ENCODE data around the gene SLC15A4. TPM values are rescaled to one million over a fixed set of nuclear protein-coding genes. Genes with fewer than 3 reads are reported as not detected.

Gene SLC15A4
- total RNA-seq, 1 donor from 2014 or later: 29.3 TPM

GRCh38 chr12:128784030-128784760 lies 39.6 kb downstream of the SLC15A4 start:
- Mint-ChIP-seq H3K36me3 (ENCODE audit: unreplicated experiment) (no peaks in the 10 kb centered on the region), H3K4me1 (ENCODE audit: unreplicated experiment) (peaks cover 2% of the 10 kb centered on the region), H3K27ac (ENCODE audit: unreplicated experiment) (no peak overlapping the region), H3K9me3 (ENCODE audit: unreplicated experiment) (no peaks in the 10 kb centered on the region), H3K27me3 (ENCODE audit: unreplicated experiment) (no peaks in the 10 kb centered on the region), H3K4me3 (ENCODE audit: unreplicated experiment) (no peak overlapping the region)
- no peak for DNase-seq (ENCODE audit: extremely low spot score, unreplicated experiment)
- no peak for TF ChIP-seq CTCF (IDR thresholded peaks at IDR 0.05)

- no peaks in the 10 kb centered on the region for H3K9me3 Mint-ChIP-seq (ENCODE audit: unreplicated experiment)
- no peak for TF ChIP-seq CTCF (IDR thresholded peaks at IDR 0.05)
- DNase-seq (ENCODE audit: extremely low spot score, unreplicated experiment): no peak
- H3K36me3 Mint-ChIP-seq (ENCODE audit: unreplicated experiment): no peaks in the 10 kb centered on the region
- no peak overlapping the region for H3K4me3 Mint-ChIP-seq (ENCODE audit: unreplicated experiment)
- H3K27ac Mint-ChIP-seq (ENCODE audit: unreplicated experiment): no peak overlapping the region
- peaks cover 2% of the 10 kb centered on the region for H3K4me1 Mint-ChIP-seq (ENCODE audit: unreplicated experiment)
- no peaks in the 10 kb centered on the region for H3K27me3 Mint-ChIP-seq (ENCODE audit: unreplicated experiment)
These were observed 40.6 kb downstream of the SLC15A4 start for GRCh38 chr12:128783129-128783574.

GRCh38 chr12:128779901-128780300 lies 43.9 kb downstream of the SLC15A4 start:
- no peaks in the 10 kb centered on the region for H3K27me3 Mint-ChIP-seq (ENCODE audit: unreplicated experiment)
- no peaks in the 10 kb centered on the region for H3K9me3 Mint-ChIP-seq (ENCODE audit: unreplicated experiment)
- no peak overlapping the region for H3K27ac Mint-ChIP-seq (ENCODE audit: unreplicated experiment)
- H3K4me1 Mint-ChIP-seq (ENCODE audit: unreplicated experiment): peaks cover 2% of the 10 kb centered on the region
- no peak for TF ChIP-seq CTCF (IDR thresholded peaks at IDR 0.05)
- no peaks in the 10 kb centered on the region for H3K36me3 Mint-ChIP-seq (ENCODE audit: unreplicated experiment)
- no peak overlapping the region for H3K4me3 Mint-ChIP-seq (ENCODE audit: unreplicated experiment)
- DNase-seq (ENCODE audit: extremely low spot score, unreplicated experiment): no peak

GRCh38 chr12:128772249-128772648 lies 51.5 kb downstream of the SLC15A4 start:
- peaks cover 10% of the 10 kb centered on the region for H3K27me3 Mint-ChIP-seq (ENCODE audit: unreplicated experiment)
- no peak overlapping the region for H3K4me3 Mint-ChIP-seq (ENCODE audit: unreplicated experiment)
- no peaks in the 10 kb centered on the region for H3K4me1 Mint-ChIP-seq (ENCODE audit: unreplicated experiment)
- no peaks in the 10 kb centered on the region for H3K9me3 Mint-ChIP-seq (ENCODE audit: unreplicated experiment)
- no peaks in the 10 kb centered on the region for H3K36me3 Mint-ChIP-seq (ENCODE audit: unreplicated experiment)
- DNase-seq (ENCODE audit: extremely low spot score, unreplicated experiment): no peak
- H3K27ac Mint-ChIP-seq (ENCODE audit: unreplicated experiment): no peak overlapping the region
- TF ChIP-seq CTCF (IDR thresholded peaks at IDR 0.05): no peak

- no peak for DNase-seq (ENCODE audit: extremely low spot score, unreplicated experiment)
- no peak for TF ChIP-seq CTCF (IDR thresholded peaks at IDR 0.05)
- Mint-ChIP-seq H3K27ac (ENCODE audit: unreplicated experiment) (no peak overlapping the region), H3K4me1 (ENCODE audit: unreplicated experiment) (no peaks in the 10 kb centered on the region), H3K36me3 (ENCODE audit: unreplicated experiment) (no peaks in the 10 kb centered on the region), H3K4me3 (ENCODE audit: unreplicated experiment) (no peak overlapping the region), H3K27me3 (ENCODE audit: unreplicated experiment) (peaks cover 14% of the 10 kb centered on the region), H3K9me3 (ENCODE audit: unreplicated experiment) (no peaks in the 10 kb centered on the region)
These were observed 52.1 kb downstream of the SLC15A4 start for GRCh38 chr12:128771681-128772080.
